Measurements from ENCODE around the gene TOR1B. TPM values are rescaled to one million over a fixed set of nuclear protein-coding genes. Genes with fewer than 3 reads are reported as not detected.

The TOR1B gene
- total RNA-seq, 8 experiments from 2014 or later = 10.7 to 31.4 (median 14.6) TPM

DNA sequence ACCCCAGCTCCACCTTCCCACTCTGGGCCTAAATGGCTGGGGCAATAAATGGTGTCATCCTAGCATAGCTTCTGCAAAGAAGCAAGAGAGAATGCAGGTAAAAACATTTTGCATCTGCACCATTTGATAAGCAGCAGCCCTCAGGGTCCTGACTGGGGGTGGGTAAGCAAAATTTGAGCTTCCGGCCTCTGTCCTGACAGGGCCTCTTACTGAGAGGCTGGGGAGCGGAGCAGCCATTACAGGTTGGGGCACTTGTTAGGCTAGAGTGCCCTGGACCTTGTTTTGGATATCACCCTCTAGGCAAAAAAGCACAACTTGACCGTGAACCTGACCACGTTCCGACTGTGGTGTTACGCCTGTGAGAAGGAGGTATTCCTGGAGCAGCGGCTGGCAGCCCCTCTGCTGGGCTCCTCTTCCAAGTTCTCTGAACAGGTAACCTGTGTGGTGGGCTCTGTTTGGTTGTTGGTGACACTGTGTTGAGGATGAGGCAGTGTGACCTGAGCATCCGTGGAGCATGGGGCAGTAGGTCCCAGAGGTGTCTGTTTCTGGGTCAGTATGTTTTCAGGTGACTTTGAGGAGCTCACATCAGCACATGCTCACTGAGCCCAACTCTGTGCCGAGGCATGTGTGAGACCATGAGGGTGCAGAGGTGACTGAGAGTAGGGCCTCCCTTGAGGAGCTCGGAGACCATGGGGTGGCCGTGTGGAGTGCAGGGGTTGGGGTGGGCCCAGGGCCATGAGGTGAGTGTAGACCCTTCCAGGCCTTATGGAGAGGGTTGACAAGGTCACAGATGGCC, 55.4 kb downstream of the TOR1B start:
- Histone ChIP-seq H3K4me1 (replicated peaks in 1 of 2) (peaks cover under 1 to 6% of the 10 kb centered on the region in 2 donors), H3K27ac (no peak overlapping the region), H3K4me3 (no peak overlapping the region)
- WGBS, 10 experiments = 85 to 95% (median 90%) methylated on average over 3 to 8 of the region's 11 CpGs; no CpG with 5 or more reads in 6 of the 10 experiments
- in situ Hi-C loops (cut with MboI; ENCODE audit: low pct_unique_long_range_greater_than_20kb in 2 of 9, low sequenced_read_pairs in 9 of 9, unreplicated experiment in 9 of 9) = no loop called here
- ATAC-seq (replicated peaks in 6 of 8) = no peak

Other genes starting within 250 kb of the TOR1B start
- under 1 TPM in 6 of 8 experiments, not detected in 2; 0.22 to 1.00 (median 0.49) TPM for gene C9orf50, start 182.1 kb upstream of the TOR1B start, total RNA-seq
- gene NTMT1, start 177.0 kb upstream of the TOR1B start, total RNA-seq = 10 to 100 TPM; 25.4 to 49.4 (median 35.2) TPM
- 10 to 100 TPM; 12.0 to 44.5 (median 18.5) TPM for gene ASB6, start 161.0 kb upstream of the TOR1B start, total RNA-seq
- 10 to 100 TPM in 1 of 8 experiments, 1 to 10 TPM in 1, under 1 TPM in 5, not detected in 1; 0.14 to 14.4 (median 0.87) TPM for gene PRRX2, start 137.5 kb upstream of the TOR1B start, total RNA-seq
- gene PTGES, start 50.1 kb upstream of the TOR1B start, total RNA-seq = 100 to 1,000 TPM in 1 of 8 experiments, 10 to 100 TPM in 1, 1 to 10 TPM in 4, under 1 TPM in 2; 0.77 to 215 (median 1.9) TPM
- gene TOR1A, start 21.0 kb downstream of the TOR1B start, total RNA-seq = 10 to 100 TPM; 19.8 to 46.2 (median 34.6) TPM
- 10 to 100 TPM; 33.2 to 73.1 (median 48.6) TPM for gene C9orf78, start 32.1 kb downstream of the TOR1B start, total RNA-seq
- 10 to 100 TPM; 15.3 to 24.8 (median 20.7) TPM for gene USP20, start 32.3 kb downstream of the TOR1B start, total RNA-seq
- gene FNBP1, start 240.0 kb downstream of the TOR1B start, total RNA-seq = 10 to 100 TPM; 18.1 to 85.3 (median 29.3) TPM

All from motor neuron (in vitro differentiated cells).